HCT116 (cell line): Measurements from ENCODE around the gene ATP8A1. TPM values are rescaled to one million over a fixed set of nuclear protein-coding genes. Genes with fewer than 3 reads are reported as not detected.

ENCODE experiments used
- ATAC-seq: fragments of 200-7000 bp; cut with Tn5 transposase; 2 replicates; pipeline ENCODE4 v1.9.1; 2020; ENCODE audit warnings: mild to moderate bottlenecking, moderate library complexity
- BruUV-seq: library from RNA; stranded (reverse); fragments of 400-500 nt; replicated peaks from 2 replicates; lab custom pipeline; 2021; lab: Mats Ljungman, UMichigan
- CTCF ChIA-PET: fragments of 300-600 bp; sonication (Branson Sonifier 250); formaldehyde crosslinking; loops from one replicate; lab custom pipeline; 2021; ENCODE audit warnings: antibody characterized with exemption; lab: Charles Lee
- POLR2A ChIA-PET: fragments of 300-600, 350-600 bp; sonication (Branson Sonifier 250); formaldehyde crosslinking; loops from one replicate; lab custom pipeline; 2021; ENCODE audit warnings: antibody characterized with exemption; lab: Charles Lee
- RAD21 ChIA-PET, 2 experiments: fragments of 300-600 bp; sonication (Branson Sonifier 250); formaldehyde crosslinking; loops; one replicate each; lab custom pipeline; 2023; ENCODE audit warnings: low total read pairs in 2 of 2; ENCODE audit not compliant: uncharacterized antibody in 2 of 2, unreplicated experiment in 2 of 2, low non-redundant PET in 1 of 2; lab: Charles Lee
- DNase-seq: peaks from one replicate; pipeline ENCODE4 v3.0.0-alpha.2; 2010; ENCODE audit warnings: low read depth, low spot score
- H2AFZ ChIP-seq: fragments of 200-600 bp; shearing (Covaris generic), sonication (generic); 2 replicates; pipeline ENCODE4 v1.6.1; 2017; ENCODE audit warnings: low read depth, mixed run types, mixed read lengths, antibody characterized with exemption, low read length; ENCODE audit not compliant: poor library complexity, severe bottlenecking
- H3K27ac ChIP-seq: 2 replicates; pipeline ENCODE4 v1.5.1; 2012; ENCODE audit warnings: low read depth, low read length
- H3K27me3 ChIP-seq: fragments of 200-600 bp; sonication (generic); 2 replicates; pipeline ENCODE4 v1.6.1; 2016; ENCODE audit warnings: mixed run types, low read length, mixed read lengths; ENCODE audit not compliant: insufficient read depth
- H3K36me3 ChIP-seq, 2 experiments: fragments of 200-500 bp in 1 of 2; fragments of 200-600 bp in 1 of 2; sonication (Bioruptor generic) in 1 of 2; sonication (generic) in 1 of 2; 2 replicates each; pipeline versions ENCODE4 v1.5.1 to v1.6.1; 2014 to 2016; ENCODE audit warnings: low read length in 2 of 2, inconsistent platforms in 1 of 2, mixed read lengths in 1 of 2, mixed run types in 1 of 2; ENCODE audit not compliant: insufficient read depth in 2 of 2, control insufficient read depth in 1 of 2
- H3K4me1 ChIP-seq, 2 experiments: fragments of 200-600 bp in 1 of 2; sonication (generic) in 1 of 2; 2 replicates each; pipeline versions ENCODE4 v1.5.1 to v1.6.1; 2012 to 2017; ENCODE audit warnings: low read length in 2 of 2, inconsistent platforms in 1 of 2, mild to moderate bottlenecking in 1 of 2, mixed read lengths in 1 of 2, mixed run types in 1 of 2, moderate library complexity in 1 of 2; ENCODE audit not compliant: insufficient read depth in 2 of 2, control insufficient read depth in 1 of 2
- H3K4me2 ChIP-seq: fragments of 200-600 bp; sonication (generic); 2 replicates; pipeline ENCODE4 v1.6.1; 2017; ENCODE audit warnings: mixed run types, low read length, mixed read lengths
- H3K4me3 ChIP-seq, 2 experiments: fragments of 200-600 bp in 1 of 2; sonication (generic) in 1 of 2; replicated peaks in 1 of 2; 2 replicates each; pipeline ENCODE4 v1.5.1; 2011 to 2016; ENCODE audit warnings: low read length in 2 of 2, control low read depth in 1 of 2, low read depth in 1 of 2, mild to moderate bottlenecking in 1 of 2, mixed read lengths in 1 of 2, mixed run types in 1 of 2
- H3K79me2 ChIP-seq: fragments of 200-600 bp; sonication (generic); 2 replicates; pipeline ENCODE4 v1.6.1; 2017; ENCODE audit warnings: mild to moderate bottlenecking, mixed run types, low read length, moderate library complexity, mixed read lengths; ENCODE audit not compliant: insufficient read depth
- H3K9ac ChIP-seq: fragments of 200-600 bp; sonication (generic); 2 replicates; pipeline ENCODE4 v1.6.1; 2016; ENCODE audit warnings: low read length, mixed read lengths
- H3K9me2 ChIP-seq: fragments of 200-600 bp; sonication (generic), shearing (Covaris generic); 2 replicates; pipeline ENCODE4 v1.6.1; 2017; ENCODE audit warnings: mixed run types, mild to moderate bottlenecking, moderate library complexity; ENCODE audit not compliant: insufficient read depth
- H3K9me3 ChIP-seq, 2 experiments: fragments of 200-500 bp in 1 of 2; fragments of 200-600 bp in 1 of 2; sonication (Bioruptor generic) in 1 of 2; sonication (generic) in 1 of 2; 2 replicates each; pipeline ENCODE4 v1.6.1; 2014 to 2017; ENCODE audit warnings: low read length in 2 of 2, mixed read lengths in 2 of 2, inconsistent platforms in 1 of 2, low read depth in 1 of 2, mild to moderate bottlenecking in 1 of 2, mixed run types in 1 of 2, moderate library complexity in 1 of 2; ENCODE audit not compliant: control insufficient read depth in 1 of 2, insufficient read depth in 1 of 2
- H4K20me1 ChIP-seq: fragments of 200-600 bp; sonication (generic), shearing (Covaris generic); 2 replicates; pipeline ENCODE4 v1.6.1; 2017; ENCODE audit warnings: mixed run types, mild to moderate bottlenecking, moderate library complexity; ENCODE audit not compliant: insufficient read depth
- ELF1 ChIP-seq: IDR thresholded peaks from 2 replicates; pipeline ENCODE4 v1.6.1; 2012; ENCODE audit warnings: low read depth, borderline replicate concordance
- EZH2phosphoT487 ChIP-seq: fragments of 200-600 bp; IDR thresholded peaks from 2 replicates; pipeline ENCODE4 v1.6.1; 2018; ENCODE audit warnings: antibody characterized with exemption, borderline replicate concordance
- FOSL1 ChIP-seq: IDR thresholded peaks from 2 replicates; pipeline ENCODE4 v1.6.1; 2012; ENCODE audit warnings: low read depth
- MAX ChIP-seq: IDR thresholded peaks from 2 replicates; pipeline ENCODE4 v1.6.1; 2012
- POLR2A ChIP-seq: IDR thresholded peaks from 2 replicates; pipeline ENCODE4 v1.7.0; 2011; ENCODE audit warnings: borderline replicate concordance; ENCODE audit not compliant: insufficient read depth, insufficient read length; ENCODE audit errors: extremely low read depth
- SRF ChIP-seq: IDR thresholded peaks from 2 replicates; pipeline ENCODE4 v1.6.1; 2012; ENCODE audit warnings: low read depth
- ZFX ChIP-seq: fragments of 450-650 bp; IDR thresholded peaks from 2 replicates; pipeline ENCODE4 v1.6.1; 2017
- ZNF274 ChIP-seq: fragments of 200-500 bp; sonication (Bioruptor generic); IDR thresholded peaks from 2 replicates; pipeline ENCODE4 v1.6.1; 2014; ENCODE audit warnings: mild to moderate bottlenecking, low read depth, low read length, inconsistent platforms
- intact Hi-C: fragments of 100-400 bp; cut with micrococcal nuclease; formaldehyde crosslinking; loops from 2 replicates; pipeline ENCODE4 v1.10.0; 2022
- total RNA-seq: library from RNA; stranded (reverse); gene quantifications from one replicate; pipeline ENCODE4 v1.2.1, GENCODE V29; 2021; ENCODE audit not compliant: unreplicated experiment

ATP8A1 gene
- total RNA-seq, 1 experiment from 2014 or later: 1.9 TPM

DNA sequence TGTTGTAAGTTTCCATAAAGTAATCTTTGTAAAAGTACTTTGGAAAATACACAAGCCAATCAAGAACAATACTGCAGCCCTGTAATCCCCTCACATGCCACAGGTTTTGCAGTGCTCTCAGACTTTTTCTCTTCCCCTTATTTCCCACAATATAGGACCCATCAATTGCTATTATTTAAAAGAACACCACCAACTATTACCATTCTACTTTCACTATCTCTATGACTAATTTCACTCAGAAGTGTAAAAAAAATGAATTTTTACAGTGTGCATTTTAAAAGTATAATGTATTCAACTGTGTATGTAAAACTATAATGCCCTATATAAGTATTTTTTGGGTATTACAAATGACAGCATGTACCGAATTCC lies 1.7 kb downstream of the ATP8A1 start (continued):
- no peak for TF ChIP-seq MAX
- no peak for TF ChIP-seq ZFX
- no peak for TF ChIP-seq ELF1
- no peak for TF ChIP-seq EZH2phosphoT487
- no peak for TF ChIP-seq SRF
- TF ChIP-seq ZNF274: no peak
- no peak for TF ChIP-seq POLR2A

- H3K79me2 ChIP-seq: no peaks in the 10 kb centered on the region
- peak; percentile 4 for DNase-seq
- no peak overlapping the region for H3K4me2 ChIP-seq
- H4K20me1 ChIP-seq: no peaks in the 10 kb centered on the region
- no peak overlapping the region for H3K27ac ChIP-seq
- ChIA-PET POLR2A (no interaction called here), CTCF (no interaction called here)
- H3K36me3 ChIP-seq: no peaks in the 10 kb centered on the region
- no TSS peak for BruUV-seq
- H3K9ac ChIP-seq: no peak overlapping the region
- TF ChIP-seq MAX (no peak), FOSL1 (peak; percentile 33; the same call in 1 of the 2 replicates), ZFX (no peak)
- TF ChIP-seq, all 23 proteins: peak for 1
- no peaks in the 10 kb centered on the region for H3K9me2 ChIP-seq
- H2AFZ ChIP-seq: no peak overlapping the region
- RAD21 ChIA-PET: no interaction called here
- peaks cover 9 to 22% of the 10 kb centered on the region in 2 experiments; a peak in 3 of 4 replicates for H3K4me1 ChIP-seq
- H3K4me3 ChIP-seq: no peak overlapping the region
- H3K27me3 ChIP-seq: peaks cover 9% of the 10 kb centered on the region; the same call in 1 of the 2 replicates
- intact Hi-C loops: loop anchor here (10.0 kb wide), 1 partner anchor 370 kb away; no protein-coding TSS in a partner anchor
- no peaks in the 10 kb centered on the region for H3K9me3 ChIP-seq
- no peak for ATAC-seq
Measured at GRCh38 chr4:42654631-42655268, 2.2 kb downstream of the ATP8A1 start.
